Measurements from ENCODE around the gene CABP4.
"Not testable (repeated sequence)": the region's sequence is repeated elsewhere in the genome, so short reads cannot be mapped to it uniquely, and the experiment has no call there.

Gene CABP4

DNA sequence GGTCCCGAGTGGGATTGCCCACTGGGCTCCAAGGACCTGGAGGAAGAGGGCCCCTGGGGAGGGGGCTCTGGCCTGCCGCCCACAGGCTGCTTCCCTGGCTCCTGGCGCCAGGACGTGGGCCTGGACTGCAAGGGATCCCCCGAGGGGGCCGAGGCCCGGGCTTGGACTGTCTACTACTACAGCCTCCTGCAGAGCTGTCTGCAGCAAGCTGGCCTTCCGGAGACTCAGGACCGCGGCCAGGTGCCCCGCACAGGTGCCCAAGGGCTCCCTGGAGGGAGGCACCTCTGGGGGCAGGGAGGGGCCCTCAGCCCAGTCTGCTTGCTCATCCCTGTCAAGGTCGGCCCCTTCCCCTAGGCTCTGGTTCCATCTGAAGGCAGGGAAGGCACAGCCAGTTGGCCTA, 37.7 kb upstream of the CABP4 start:
- DNase-seq = no peak
- in situ Hi-C loops (cut with HindIII; ENCODE audit: low pct_ligation_motif_present, low pct_unique_long_range_greater_than_20kb, low sequenced_read_pairs) = no loop called here

DNA sequence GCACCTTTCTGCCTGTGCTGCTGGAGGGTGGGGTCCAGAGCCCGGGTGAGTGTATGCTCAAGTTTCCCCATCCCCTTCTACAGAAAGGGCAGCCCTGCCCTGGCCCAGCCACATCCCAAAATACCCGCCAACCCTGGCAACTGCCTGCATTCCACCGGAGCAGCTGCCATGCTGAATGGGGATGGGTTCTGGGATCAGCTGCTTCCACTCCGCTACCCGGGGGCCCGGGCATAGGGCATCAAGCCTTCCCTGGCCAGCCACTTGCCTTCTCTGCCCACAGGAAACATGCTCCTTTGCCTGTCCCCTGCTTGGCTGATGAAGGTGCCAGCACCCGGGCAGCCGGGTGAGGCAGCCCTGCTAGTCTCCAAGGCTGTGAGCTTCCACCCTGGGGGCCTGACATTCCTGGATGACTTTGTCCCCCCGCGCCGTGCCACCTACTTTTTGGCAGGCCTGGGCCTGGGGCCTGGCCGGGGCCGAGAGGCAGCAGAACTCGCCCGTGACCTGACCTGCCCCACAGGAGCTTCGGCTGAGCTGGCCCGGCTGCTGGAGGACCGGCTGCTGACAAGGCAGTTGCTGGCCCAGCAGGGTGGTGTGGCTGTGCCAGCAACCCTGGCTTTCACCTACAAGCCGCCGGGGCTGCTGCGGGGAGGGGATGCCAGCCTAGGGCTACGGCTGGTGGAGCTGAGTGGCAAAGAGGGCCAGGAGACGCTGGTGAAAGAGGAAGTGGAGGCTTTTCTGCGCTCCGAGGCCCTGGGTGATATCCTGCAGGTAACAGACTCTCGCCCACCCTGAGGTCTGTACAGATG, 36.5 kb upstream of the CABP4 start:
- in situ Hi-C loops (cut with HindIII; ENCODE audit: low pct_ligation_motif_present, low pct_unique_long_range_greater_than_20kb, low sequenced_read_pairs) = no loop called here
- no peak for DNase-seq

DNA sequence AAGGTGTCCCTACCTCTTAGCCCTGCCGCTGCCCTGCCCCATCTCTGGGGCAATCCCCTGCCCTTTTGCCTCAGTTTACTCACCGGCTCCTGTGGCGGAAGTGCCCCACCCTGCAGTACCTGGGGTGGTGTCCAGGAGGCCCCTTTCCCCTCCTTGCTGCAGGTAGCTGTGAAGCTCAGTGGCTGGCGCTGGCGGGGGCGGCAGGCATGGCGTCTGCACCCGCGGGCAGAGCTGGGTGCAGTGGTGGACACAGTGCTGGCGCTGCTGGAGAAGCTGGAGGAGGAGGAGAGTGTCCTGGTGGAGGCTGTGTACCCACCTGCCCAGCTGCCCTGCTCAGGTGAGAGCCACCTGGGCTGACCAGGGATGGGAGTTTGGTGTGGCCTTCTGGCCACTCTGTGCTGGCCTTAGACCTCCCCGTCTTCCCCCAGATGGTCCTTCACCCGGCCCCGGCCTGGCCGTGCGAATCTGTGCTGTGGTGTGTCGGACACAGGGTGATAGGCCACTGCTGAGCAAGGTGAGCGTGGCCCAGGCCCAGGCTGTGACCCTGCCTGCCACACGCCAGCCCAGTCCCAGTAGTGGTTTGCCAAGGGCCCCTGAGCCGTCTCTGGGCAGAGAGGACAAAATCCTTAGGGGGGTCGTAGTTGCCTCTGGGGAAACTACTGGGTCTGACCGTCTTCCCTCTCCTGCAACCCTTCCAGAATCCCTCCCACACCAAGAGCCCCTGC, 35.7 kb upstream of the CABP4 start:
- no peak for DNase-seq
- in situ Hi-C loops (cut with HindIII; ENCODE audit: low pct_ligation_motif_present, low pct_unique_long_range_greater_than_20kb, low sequenced_read_pairs) = no loop called here

DNA sequence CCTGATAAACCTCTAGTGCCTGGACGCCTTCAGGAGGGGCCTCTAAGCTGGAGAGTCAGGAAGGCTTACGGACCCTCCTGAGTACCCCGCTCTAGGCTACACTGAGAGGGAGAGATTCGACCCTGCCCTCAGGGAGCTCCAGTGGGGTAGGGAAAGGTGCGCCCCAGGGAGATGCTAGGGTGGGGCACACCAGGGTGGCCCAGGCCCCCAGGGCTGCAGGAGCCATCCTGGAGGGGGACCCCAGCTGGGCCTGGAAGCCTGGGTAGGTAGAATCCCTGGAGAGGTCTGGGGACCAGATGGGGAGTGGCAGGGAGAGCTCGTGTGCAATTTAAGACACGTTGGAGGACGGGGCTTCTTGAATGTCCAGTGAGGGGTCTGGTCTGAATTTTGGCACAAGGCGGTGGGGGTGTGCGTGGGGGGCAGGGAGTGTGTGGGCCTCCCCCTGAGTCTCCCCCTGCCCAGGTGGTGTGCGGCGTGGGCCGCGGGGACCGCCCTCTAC, 35.0 kb upstream of the CABP4 start:
- in situ Hi-C loops (cut with HindIII; ENCODE audit: low pct_ligation_motif_present, low pct_unique_long_range_greater_than_20kb, low sequenced_read_pairs) = no loop called here
- DNase-seq = no peak

DNA sequence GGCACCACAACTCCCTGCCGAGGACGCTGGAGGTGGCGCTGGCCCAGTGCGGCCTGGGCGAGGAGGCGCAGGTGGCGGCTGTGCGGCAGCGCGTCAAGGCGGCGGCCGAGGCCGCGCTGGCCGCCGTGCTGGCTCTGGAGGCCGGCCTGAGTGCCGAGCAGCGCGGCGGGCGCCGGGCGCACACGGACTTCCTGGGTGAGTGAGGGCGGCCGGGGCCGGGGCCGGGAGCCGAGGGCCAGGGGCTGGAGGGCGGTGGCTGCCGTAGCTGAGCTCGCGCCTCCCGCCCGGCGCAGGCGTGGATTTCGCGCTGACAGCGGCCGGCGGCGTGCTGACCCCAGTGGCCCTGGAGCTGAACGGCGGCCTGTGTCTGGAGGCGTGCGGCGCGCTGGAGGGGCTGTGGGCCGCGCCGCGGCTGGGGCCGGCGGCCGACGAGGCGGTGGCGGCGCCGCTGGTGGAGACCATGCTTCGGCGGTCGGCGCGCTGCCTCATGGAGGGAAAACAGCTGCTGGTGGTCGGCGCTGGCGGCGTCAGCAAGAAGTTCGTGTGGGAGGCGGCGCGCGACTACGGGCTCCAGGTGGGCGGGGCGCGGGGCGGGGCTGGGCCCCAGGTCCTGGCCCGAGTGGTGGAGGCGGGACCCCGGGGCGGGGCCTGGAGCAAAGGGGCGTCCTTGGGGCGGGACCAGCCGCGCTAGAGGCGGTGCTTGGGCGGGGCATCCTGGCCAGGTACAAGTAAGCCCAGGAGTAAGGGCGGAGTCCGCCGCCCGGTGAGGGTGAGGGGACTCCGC, 34.3 kb upstream of the CABP4 start:
- in situ Hi-C loops (cut with HindIII; ENCODE audit: low pct_ligation_motif_present, low pct_unique_long_range_greater_than_20kb, low sequenced_read_pairs) = no loop called here
- peak; percentile 85 for DNase-seq

DNA sequence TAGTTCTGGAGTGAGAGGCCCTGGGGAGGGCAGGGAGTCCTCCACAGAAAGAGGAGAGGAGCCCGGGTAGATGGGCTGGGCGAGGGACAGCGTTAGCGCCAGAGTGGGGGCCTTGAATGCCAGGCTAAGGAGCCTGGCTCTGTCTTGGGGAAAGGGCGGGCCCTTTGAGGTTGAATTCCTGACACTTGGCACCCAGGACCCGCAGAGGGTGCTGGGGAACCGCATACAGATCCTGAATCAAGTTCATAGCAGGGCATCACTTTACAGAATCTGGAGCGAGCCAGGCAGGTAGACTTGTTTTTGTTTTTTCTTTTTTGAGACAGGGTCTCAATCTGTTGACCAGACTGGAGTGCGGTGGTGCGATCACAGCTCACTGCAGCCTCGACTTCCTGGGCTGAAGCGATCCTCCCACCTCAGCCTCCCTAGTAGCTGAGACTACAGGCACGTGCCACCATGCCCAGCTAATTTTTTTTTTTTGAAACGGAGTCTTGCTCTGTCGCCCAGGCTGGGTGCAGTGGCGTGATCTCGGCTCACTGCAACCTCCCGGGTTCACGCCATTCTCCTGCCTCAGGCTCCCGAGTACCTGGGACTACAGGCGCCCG, 33.6 kb upstream of the CABP4 start:
- in situ Hi-C loops (cut with HindIII; ENCODE audit: low pct_ligation_motif_present, low pct_unique_long_range_greater_than_20kb, low sequenced_read_pairs) = no loop called here
- no peak for DNase-seq

DNA sequence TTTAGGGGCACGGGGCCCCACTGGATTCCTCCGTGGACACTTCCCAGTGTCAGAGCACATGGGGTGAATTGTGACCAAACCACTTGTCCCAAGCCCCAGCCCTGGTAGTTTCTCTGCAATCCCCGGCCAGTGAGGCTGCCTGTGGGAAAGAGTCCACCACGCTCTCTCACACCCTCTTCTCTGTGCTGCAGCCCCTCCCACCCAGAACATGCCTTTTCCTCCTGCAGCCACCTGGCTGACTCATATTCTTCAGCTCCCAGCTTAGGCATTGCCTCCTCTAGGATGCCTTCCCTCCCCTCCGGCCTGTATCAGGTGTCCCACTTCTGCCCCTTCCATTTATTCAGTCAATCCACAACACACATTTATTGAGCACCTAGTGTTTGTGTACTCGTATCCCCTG, 32.3 kb upstream of the CABP4 start:
- in situ Hi-C loops (cut with HindIII; ENCODE audit: low pct_ligation_motif_present, low pct_unique_long_range_greater_than_20kb, low sequenced_read_pairs) = no loop called here

DNA sequence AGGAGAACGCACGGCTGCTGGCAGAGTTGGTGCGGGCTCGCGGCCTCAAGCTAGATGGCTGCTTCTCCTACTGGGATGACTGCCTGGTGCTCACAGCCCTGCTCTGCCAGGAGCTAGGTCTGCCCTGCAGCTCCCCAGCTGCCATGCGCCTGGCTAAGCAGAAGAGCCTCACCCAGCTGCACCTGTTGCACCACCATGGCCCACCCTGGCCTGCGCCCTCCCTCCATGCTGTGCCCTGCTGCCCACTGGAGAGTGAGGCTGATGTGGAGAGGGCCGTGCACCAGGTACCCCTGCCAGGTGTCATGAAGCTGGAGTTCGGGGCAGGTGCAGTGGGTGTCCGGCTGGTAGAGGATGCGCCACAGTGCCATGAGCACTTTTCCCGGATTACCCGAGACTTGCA, 31.7 kb upstream of the CABP4 start:
- in situ Hi-C loops (cut with HindIII; ENCODE audit: low pct_ligation_motif_present, low pct_unique_long_range_greater_than_20kb, low sequenced_read_pairs) = no loop called here
- no peak for DNase-seq

More for the DNA sequence above, 32.3 kb upstream of the CABP4 start:
- DNase-seq = no peak

DNA sequence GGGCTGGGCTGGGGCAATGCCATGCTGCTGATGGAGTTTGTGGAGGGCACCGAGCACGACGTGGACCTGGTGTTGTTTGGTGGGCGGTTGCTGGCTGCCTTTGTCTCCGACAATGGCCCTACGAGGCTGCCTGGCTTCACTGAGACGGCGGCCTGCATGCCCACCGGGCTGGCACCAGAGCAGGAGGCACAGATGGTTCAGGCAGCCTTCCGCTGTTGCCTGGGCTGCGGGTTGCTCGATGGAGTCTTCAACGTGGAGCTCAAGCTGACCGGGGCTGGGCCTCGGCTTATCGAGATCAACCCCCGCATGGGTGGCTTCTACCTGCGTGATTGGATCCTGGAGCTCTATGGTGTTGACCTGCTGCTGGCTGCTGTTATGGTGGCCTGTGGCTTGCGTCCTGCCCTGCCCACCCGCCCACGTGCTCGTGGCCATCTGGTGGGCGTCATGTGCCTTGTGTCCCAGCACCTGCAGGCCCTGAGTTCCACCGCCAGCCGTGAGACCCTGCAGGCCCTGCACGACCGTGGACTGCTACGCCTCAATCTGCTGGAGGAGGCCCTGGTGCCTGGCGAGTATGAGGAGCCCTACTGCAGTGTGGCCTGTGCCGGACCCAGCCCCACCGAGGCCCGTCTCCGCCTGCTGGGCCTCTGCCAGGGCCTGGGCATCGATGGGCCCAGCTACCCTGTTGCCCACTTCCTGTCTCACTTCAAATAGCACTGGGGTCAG, 31.1 kb upstream of the CABP4 start:
- DNase-seq = no peak
- in situ Hi-C loops (cut with HindIII; ENCODE audit: low pct_ligation_motif_present, low pct_unique_long_range_greater_than_20kb, low sequenced_read_pairs) = no loop called here

DNA sequence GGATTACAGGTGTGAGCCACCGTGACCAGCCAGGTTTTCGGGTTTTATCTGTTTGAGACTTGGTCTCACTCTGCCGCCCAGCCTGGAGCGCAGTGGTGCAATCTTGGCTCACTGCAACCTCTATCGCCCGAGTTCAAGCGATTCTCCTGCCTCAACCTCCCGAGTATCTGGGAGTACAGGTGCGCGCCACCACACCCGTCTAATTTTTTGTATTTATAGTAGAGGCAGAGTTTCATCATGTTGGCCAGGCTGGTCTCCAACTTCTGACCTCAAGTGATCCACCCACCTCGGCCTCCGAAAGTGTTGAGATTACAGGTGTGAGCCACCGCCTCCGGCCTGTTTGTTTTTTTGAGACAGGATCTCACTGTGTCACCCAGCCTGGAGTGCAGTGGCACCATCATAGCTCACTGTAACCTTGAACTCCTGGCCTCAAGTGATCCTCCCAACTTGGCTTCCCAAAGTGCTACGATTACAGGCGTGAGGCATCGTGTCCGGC, 27.7 kb upstream of the CABP4 start:
- in situ Hi-C loops (cut with HindIII; ENCODE audit: low pct_ligation_motif_present, low pct_unique_long_range_greater_than_20kb, low sequenced_read_pairs) = not testable (repeated sequence)

DNA sequence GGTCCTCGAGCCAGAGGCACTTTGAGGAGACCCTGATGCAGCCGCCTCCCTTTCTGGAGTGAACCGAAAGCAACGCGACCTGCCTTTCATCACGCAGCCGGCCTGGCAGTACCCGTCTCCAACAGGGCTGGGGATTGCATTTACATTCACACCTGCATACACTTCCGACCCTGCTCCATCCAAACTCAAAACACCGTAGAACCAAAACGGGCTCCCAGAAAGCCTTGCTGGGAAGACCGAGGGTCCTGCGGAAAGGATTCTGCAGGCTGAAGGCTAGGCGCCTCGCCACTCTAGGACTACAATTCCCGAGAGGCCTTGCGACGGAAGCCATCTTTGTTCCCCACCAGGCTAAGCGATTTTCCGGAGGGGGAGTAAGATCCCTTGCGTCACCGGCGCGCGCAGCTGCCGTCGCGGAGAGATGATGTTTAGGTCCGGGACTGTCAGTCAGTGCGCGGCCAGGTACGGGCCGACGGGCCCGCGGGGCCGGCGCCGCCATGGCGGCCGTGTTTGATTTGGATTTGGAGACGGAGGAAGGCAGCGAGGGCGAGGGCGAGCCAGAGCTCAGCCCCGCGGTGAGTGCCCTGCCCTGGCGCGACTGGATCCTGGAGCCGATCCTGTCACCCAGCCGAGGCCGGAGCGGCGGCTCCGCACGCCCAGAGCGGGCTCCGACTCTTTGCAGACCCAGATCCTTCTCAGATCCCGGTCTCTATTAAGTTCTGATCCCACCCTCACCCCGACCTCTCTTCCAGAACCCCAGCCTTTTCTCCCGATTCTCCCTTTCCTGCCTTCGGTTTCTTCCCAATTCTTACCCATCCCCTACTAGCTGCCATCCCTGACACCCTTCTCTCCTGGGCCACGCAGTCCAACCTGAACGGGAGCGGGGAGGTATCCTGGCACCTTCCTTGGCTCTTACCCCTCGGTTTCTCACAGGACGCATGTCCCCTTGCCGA, 26.8 kb upstream of the CABP4 start, which contains the start of gene RPS6KB2:
Gene RPS6KB2 (plus strand): TSS at position 443 of the 950 bp plus-strand sequence. CDS start 52 bp downstream, at position 495.
- peak; percentile 95 for DNase-seq
- in situ Hi-C loops (cut with HindIII; ENCODE audit: low pct_ligation_motif_present, low pct_unique_long_range_greater_than_20kb, low sequenced_read_pairs) = no loop called here

More for the DNA sequence above, 27.7 kb upstream of the CABP4 start:
- not testable (repeated sequence) for DNase-seq

DNA sequence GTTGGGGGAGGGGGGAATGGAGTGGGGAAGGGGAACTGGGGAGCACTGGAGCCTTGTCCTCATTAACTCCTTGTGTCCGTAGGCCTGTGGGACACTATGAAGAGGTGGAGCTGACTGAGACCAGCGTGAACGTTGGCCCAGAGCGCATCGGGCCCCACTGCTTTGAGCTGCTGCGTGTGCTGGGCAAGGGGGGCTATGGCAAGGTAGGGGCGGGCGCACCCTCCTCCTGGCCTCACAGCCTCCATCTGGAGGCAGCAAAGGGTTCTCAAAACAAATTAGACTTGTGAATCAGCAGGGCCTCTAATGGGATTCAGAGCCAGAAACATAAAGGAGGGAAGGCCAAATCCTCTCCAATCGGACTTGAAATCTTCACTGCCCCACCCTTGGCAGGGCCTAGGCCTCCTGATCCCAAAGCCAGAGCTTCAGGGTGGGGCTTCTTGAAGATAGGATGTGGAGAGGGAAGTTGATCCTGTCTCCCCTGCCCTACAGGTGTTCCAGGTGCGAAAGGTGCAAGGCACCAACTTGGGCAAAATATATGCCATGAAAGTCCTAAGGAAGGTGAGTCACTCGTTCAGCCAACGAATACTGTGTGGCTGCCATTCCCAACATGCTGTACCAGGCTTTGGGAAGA, 26.0 kb upstream of the CABP4 start:
- no peak for DNase-seq
- in situ Hi-C loops (cut with HindIII; ENCODE audit: low pct_ligation_motif_present, low pct_unique_long_range_greater_than_20kb, low sequenced_read_pairs) = no loop called here

DNA sequence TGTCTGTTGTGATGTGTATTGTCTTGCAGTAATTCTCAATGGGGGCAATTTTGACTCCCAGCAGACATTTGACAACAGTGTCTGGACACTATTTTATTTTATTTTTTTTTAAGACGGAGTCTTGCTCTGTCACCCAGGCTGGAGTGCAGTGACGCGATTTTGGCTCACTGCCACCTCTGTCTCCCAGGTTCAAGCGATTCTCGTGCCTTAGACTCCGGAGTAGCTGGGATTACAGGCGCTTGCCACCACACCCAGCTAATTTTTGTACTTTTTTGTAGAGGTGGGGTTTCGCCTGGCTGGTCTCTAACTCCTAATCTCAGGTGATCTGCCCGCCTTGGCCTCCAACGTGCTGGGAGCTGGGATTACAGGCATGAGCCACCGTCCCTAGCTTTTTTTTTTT, 25.4 kb upstream of the CABP4 start:
- DNase-seq = no peak
- in situ Hi-C loops (cut with HindIII; ENCODE audit: low pct_ligation_motif_present, low pct_unique_long_range_greater_than_20kb, low sequenced_read_pairs) = no loop called here

DNA sequence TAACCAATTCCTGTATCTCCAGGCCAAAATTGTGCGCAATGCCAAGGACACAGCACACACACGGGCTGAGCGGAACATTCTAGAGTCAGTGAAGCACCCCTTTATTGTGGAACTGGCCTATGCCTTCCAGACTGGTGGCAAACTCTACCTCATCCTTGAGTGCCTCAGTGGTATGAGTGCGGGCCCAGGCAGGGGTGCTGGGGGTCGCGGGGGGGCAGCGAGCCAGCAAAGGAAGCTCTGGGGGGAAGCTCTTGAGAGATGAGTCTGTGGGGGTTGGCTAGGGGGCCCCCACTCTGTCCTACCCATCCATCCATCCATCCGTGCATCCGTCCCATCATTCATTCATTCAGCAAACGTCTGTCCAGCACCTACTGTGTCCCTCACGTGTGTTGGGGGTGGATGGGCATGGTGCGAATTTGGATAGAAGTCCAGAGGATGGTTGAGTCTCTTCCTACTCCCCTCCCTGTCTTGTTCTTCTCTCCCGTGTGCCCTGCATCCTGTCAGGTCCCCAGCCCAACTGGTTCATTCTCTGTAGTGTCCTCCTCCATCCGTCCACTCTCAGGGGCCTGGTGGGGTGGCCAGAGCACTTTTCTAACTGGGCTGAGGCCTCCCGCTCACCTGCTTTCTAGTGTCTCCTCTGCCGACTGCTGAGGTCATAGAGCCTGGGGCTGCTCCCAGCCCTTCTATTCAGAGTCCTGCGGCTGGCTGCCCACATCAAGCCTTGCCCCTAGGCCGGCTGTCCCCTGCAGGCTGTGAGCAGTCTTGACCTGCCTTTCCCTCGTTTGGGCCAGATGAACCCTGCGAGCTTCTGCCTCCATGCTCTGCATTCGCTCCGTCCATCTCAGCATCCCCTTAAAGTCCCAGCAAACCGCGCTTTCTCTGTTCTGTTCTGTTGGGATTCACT, 23.6 kb upstream of the CABP4 start:
- DNase-seq = no peak
- in situ Hi-C loops (cut with HindIII; ENCODE audit: low pct_ligation_motif_present, low pct_unique_long_range_greater_than_20kb, low sequenced_read_pairs) = no loop called here

DNA sequence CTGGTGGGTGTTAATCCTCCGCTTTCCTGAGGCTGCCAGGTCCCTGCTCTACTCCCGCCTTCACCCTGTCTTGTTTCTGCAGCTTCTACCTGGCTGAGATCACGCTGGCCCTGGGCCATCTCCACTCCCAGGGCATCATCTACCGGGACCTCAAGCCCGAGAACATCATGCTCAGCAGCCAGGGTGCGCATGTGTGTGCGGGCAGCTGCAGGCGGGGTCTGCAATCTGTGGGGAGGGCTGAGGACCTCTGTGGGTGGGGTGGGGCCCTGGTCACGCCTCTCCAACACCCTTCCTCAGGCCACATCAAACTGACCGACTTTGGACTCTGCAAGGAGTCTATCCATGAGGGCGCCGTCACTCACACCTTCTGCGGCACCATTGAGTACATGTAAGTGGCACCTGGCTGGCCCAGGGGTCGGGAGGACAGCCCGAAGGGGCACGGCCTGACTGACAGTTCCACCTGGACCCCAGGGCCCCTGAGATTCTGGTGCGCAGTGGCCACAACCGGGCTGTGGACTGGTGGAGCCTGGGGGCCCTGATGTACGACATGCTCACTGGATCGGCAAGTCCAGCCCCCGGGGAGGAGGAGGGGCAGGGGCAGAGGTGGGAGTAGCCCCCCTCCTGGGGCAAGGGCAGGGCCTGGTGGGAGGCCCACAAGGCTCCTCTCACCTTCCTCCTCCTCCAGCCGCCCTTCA, 22.4 kb upstream of the CABP4 start:
- no peak for DNase-seq
- in situ Hi-C loops (cut with HindIII; ENCODE audit: low pct_ligation_motif_present, low pct_unique_long_range_greater_than_20kb, low sequenced_read_pairs) = no loop called here
